Activated CD4-positive, CD25-positive, alpha-beta regulatory T cell treated with anti-CD3 and anti-CD28 coated beads, Interleukin-2, amount 50 U/mL, for 16 hours (primary cell): ENCODE measurements around the gene NDEL1.

Source experiments
- DNase-seq: peaks from one replicate; pipeline ENCODE4 v3.0.0-alpha.2; 2020; ENCODE audit warnings: low read depth, low spot score

The NDEL1 gene

GRCh38 chr17:8502126-8502525, 66.4 kb downstream of the NDEL1 start:
- no peak for DNase-seq

- no peak for DNase-seq
Observed at GRCh38 chr17:8503368-8503767, 67.7 kb downstream of the NDEL1 start.

GRCh38 chr17:8503807-8504206, 68.1 kb downstream of the NDEL1 start:
- no peak for DNase-seq

DNA sequence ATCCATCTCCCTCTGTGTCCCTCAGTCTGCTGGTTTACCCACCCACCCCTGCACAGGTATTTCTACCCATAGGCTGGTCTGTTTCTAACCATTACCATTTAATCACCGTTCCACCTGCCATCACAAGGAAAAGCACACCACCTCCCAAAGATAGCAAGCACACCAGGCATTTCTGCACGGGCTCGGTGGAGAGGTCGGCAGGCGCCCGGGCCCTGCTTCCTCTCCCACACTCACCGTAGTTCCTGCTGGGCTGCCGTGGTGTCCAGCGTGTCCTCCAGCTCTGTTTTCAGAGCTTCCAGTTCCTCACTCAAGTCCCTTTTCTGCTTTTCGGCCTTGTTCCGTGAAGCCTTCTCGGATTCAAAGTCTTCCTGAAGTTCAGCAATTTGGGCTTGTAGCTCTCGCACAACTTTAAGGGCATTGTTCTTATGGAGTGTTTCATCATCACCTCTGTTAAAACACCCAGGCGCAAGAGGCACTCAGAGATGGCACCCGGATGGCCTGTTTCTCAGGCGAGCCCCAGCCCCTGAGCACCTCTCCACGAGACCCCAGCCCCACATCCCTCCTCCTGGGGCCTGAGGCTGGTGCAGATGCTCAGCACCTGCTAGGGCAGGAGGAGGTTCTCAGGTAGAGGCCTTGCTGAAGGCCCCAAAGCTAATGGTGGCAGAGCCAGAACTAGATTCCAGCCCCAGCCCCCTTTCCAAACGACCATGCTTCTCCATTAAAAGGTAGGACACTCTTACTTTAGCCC, 69.0 kb downstream of the NDEL1 start:
- no peak for DNase-seq

GRCh38 chr17:8506145-8506544, 70.5 kb downstream of the NDEL1 start:
- no peak for DNase-seq

- DNase-seq: no peak
Observed at GRCh38 chr17:8514801-8515200, 79.1 kb downstream of the NDEL1 start.
